Natural killer cell (primary cell): ENCODE results near the gene GRK1. TPM values are rescaled to one million over a fixed set of nuclear protein-coding genes. Genes with fewer than 3 reads are reported as not detected.

Experiments
- ATAC-seq, 3 donors: fragments of 150-1000 bp in 2 of 3; fragments of 200-7000 bp in 1 of 3; cut with Tn5 transposase; 1 replicate in 1 of 3; 2 replicates in 2 of 3; pipeline ENCODE4 v1.10.0; 2021; ENCODE audit warnings: mild to moderate bottlenecking in 2 of 3, moderate library complexity in 2 of 3
- DNase-seq, 2 donors: peaks; one replicate each; pipeline versions ENCODE4 v3.0.0 to v3.0.0-alpha.2; 2013 to 2021; ENCODE audit warnings: mixed read lengths in 1 of 2
- H3K27ac ChIP-seq: one replicate; pipeline ENCODE4 v1.5.1; 2013; ENCODE audit warnings: mild to moderate bottlenecking, low read length
- H3K27me3 ChIP-seq: one replicate; pipeline ENCODE4 v1.6.1; 2013; ENCODE audit warnings: low read length; ENCODE audit not compliant: control insufficient read depth, insufficient read depth
- H3K36me3 ChIP-seq: one replicate; pipeline ENCODE4 v1.6.1; 2013; ENCODE audit warnings: low read length; ENCODE audit not compliant: control insufficient read depth, insufficient read depth
- H3K4me1 ChIP-seq: one replicate; pipeline ENCODE4 v1.6.1; 2013; ENCODE audit warnings: low read length; ENCODE audit not compliant: control insufficient read depth, insufficient read depth
- H3K4me3 ChIP-seq: one replicate; pipeline ENCODE4 v1.5.1; 2013; ENCODE audit warnings: low read length
- H3K9me3 ChIP-seq: one replicate; pipeline ENCODE4 v1.6.1; 2013; ENCODE audit warnings: low read length; ENCODE audit not compliant: control insufficient read depth, insufficient read depth
- H3K27ac Mint-ChIP-seq, 2 donors: one replicate each; pipeline ENCODE4 v1.8.0; 2022; ENCODE audit warnings: mild to moderate bottlenecking in 2 of 2, mixed read lengths in 2 of 2, moderate library complexity in 1 of 2
- H3K27me3 Mint-ChIP-seq, 2 donors: one replicate each; pipeline ENCODE4 v1.8.0; 2022; ENCODE audit warnings: low read depth in 2 of 2, mixed read lengths in 2 of 2
- H3K36me3 Mint-ChIP-seq: one replicate; pipeline ENCODE4 v1.8.0; 2022; ENCODE audit warnings: mixed read lengths
- H3K4me1 Mint-ChIP-seq, 2 donors: one replicate each; pipeline ENCODE4 v1.8.0; 2022; ENCODE audit warnings: mixed read lengths in 2 of 2
- H3K4me3 Mint-ChIP-seq: one replicate; pipeline ENCODE4 v1.8.0; 2022; ENCODE audit warnings: mild to moderate bottlenecking, moderate library complexity, mixed read lengths
- H3K9me3 Mint-ChIP-seq, 2 donors: one replicate each; pipeline ENCODE4 v1.8.0; 2022; ENCODE audit warnings: mixed read lengths in 2 of 2
- WGBS: methylation state at CpG from one replicate; pipeline ENCODE4 v1.1.7; 2013; ENCODE audit warnings: missing lambda C conversion rate; ENCODE audit not compliant: insufficient coverage; 5-methylcytosine and 5-hydroxymethylcytosine counted together
- intact Hi-C: fragments of 100-400 bp; cut with micrococcal nuclease; formaldehyde crosslinking; loops from one replicate; pipeline ENCODE4 v1.14.2; 2022
- total RNA-seq, 4 donors: library from RNA; stranded (reverse); fragments of 120-200 nt in 1 of 4; gene quantifications; one replicate each; pipeline versions ENCODE4 v1.2.3 to v1.2.4, GENCODE V29; 2013 to 2022
- TF ChIP-seq, protein P1 (sequence below): fragments of 200-600 bp; IDR thresholded peaks from one replicate; pipeline ENCODE4 v1.8.0; 2022; ENCODE audit warnings: antibody characterized with exemption

GRK1 gene
- total RNA-seq, 3 donors from 2014 or later (not counting 1 experiment from before 2014, with no cell fraction given) = not detected

DNA sequence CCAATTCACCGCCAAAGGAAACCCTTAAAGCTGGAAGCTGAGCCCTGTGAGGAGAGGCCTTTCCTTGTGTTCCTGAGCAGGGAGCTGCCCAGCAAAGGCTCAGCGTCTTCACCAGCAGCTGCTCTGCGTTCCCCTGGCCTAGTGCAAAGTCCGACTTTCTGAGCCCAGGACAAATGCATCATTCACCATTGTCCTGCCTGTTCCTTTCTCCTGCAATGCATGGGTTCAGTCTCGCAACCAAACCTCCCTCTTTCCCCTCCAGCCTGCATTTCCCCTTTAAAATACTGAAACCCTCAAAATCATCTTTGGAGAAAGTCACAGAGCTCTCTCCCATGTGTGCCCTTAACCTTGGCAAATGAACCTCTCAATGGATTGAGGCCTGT, 79.1 kb downstream of the GRK1 start:
- 89% methylated on average over 5 of the region's 5 CpGs for WGBS
- no peak overlapping the region for H3K4me3 ChIP-seq
- TF ChIP-seq, protein P1, sequence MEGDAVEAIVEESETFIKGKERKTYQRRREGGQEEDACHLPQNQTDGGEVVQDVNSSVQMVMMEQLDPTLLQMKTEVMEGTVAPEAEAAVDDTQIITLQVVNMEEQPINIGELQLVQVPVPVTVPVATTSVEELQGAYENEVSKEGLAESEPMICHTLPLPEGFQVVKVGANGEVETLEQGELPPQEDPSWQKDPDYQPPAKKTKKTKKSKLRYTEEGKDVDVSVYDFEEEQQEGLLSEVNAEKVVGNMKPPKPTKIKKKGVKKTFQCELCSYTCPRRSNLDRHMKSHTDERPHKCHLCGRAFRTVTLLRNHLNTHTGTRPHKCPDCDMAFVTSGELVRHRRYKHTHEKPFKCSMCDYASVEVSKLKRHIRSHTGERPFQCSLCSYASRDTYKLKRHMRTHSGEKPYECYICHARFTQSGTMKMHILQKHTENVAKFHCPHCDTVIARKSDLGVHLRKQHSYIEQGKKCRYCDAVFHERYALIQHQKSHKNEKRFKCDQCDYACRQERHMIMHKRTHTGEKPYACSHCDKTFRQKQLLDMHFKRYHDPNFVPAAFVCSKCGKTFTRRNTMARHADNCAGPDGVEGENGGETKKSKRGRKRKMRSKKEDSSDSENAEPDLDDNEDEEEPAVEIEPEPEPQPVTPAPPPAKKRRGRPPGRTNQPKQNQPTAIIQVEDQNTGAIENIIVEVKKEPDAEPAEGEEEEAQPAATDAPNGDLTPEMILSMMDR = no peak
- H3K9me3 Mint-ChIP-seq = peaks cover 0 to 1% of the 10 kb centered on the region in 2 donors
- H3K36me3 ChIP-seq = no peaks in the 10 kb centered on the region
- no peak for DNase-seq
- H3K36me3 Mint-ChIP-seq = no peaks in the 10 kb centered on the region
- no peak overlapping the region for H3K27ac ChIP-seq
- peaks cover 14 to 18% of the 10 kb centered on the region in 2 donors for H3K27me3 Mint-ChIP-seq
- peaks cover 15% of the 10 kb centered on the region for H3K4me1 ChIP-seq
- H3K9me3 ChIP-seq = no peaks in the 10 kb centered on the region
- peaks cover 13 to 15% of the 10 kb centered on the region in 2 donors for H3K4me1 Mint-ChIP-seq
- H3K27ac Mint-ChIP-seq = no peak overlapping the region
- intact Hi-C loops = no loop called here
- H3K4me3 Mint-ChIP-seq = no peak overlapping the region
- ATAC-seq = no peak
- H3K27me3 ChIP-seq = peaks cover 3% of the 10 kb centered on the region

DNA sequence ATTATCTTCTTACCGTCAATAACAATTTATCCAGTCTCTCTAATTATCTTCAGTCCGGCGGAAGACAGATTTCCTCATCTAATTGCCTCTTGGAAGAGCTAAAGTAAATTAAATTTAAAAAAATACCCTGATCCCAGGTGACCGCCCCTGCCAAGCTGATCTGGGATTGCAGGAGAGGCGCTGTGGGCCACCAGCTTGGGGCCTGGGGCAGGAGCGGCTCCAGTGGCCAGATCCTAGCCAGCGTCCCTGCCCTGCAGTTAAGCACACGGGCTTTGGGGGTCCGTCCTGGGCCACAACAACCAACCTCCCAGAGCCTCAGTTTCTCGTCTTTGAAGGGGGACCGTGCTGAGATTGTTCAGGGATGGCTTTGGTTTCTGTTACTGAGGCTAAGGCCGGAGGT, 79.7 kb downstream of the GRK1 start:
- no peak for ATAC-seq
- Mint-ChIP-seq H3K27me3 (peaks cover 8 to 15% of the 10 kb centered on the region in 2 donors), H3K9me3 (peaks cover 0 to 2% of the 10 kb centered on the region in 2 donors)

DNA sequence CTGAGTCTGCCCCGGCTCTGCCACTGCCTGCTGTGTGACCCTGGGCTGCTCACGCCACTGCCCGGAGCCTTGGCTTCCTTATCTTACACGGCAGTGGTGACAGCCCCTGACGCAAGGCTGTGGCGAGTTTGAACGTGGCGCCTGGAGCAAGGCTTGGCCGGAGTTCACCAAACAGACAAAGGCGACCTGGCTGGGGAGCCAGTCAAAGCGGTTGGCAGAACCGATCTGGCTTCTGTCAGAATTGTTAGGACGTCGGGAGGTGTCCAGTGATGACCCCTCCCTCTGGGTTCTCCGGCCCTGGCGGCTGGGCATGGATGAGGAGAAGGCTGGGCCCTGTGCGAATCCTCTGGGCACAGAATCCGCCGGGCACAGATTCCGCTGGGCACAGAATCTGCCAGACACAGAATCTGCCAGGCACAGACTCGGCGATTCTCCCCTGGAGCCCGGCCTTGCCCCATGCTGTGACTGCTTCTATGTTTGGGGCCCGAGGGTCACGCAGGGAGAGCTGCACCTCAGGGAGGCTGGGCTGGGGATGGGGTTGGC, 80.3 kb downstream of the GRK1 start:
- TF ChIP-seq, protein P1 = no peak
- 88% methylated on average over 25 of the region's 25 CpGs for WGBS
- H3K27ac ChIP-seq = no peak overlapping the region

More for the DNA sequence above, 79.7 kb downstream of the GRK1 start:
- no peaks in the 10 kb centered on the region for H3K36me3 Mint-ChIP-seq
- H3K4me3 Mint-ChIP-seq = no peak overlapping the region
- peaks cover 8 to 9% of the 10 kb centered on the region in 2 donors for H3K4me1 Mint-ChIP-seq
- Histone ChIP-seq H3K27ac (no peak overlapping the region), H3K4me3 (no peak overlapping the region), H3K4me1 (peaks cover 11% of the 10 kb centered on the region), H3K27me3 (peaks cover 3% of the 10 kb centered on the region), H3K9me3 (no peaks in the 10 kb centered on the region), H3K36me3 (no peaks in the 10 kb centered on the region)
- 97% methylated on average over 12 of the region's 12 CpGs for WGBS
- DNase-seq = no peak
- H3K27ac Mint-ChIP-seq = no peak overlapping the region
- intact Hi-C loops = no loop called here
- TF ChIP-seq, protein P1 = no peak

More for the DNA sequence above, 80.3 kb downstream of the GRK1 start:
- Mint-ChIP-seq H3K4me1 (peaks cover 3 to 4% of the 10 kb centered on the region in 2 donors), H3K9me3 (peaks cover 0 to 2% of the 10 kb centered on the region in 2 donors), H3K4me3 (no peak overlapping the region), H3K27me3 (peaks cover 8 to 10% of the 10 kb centered on the region in 2 donors), H3K36me3 (no peaks in the 10 kb centered on the region), H3K27ac (no peak overlapping the region)
- H3K4me3 ChIP-seq = no peak overlapping the region
- no peaks in the 10 kb centered on the region for H3K9me3 ChIP-seq
- peaks cover under 1% of the 10 kb centered on the region for H3K27me3 ChIP-seq
- peaks cover 4% of the 10 kb centered on the region for H3K4me1 ChIP-seq
- ATAC-seq (no peak), DNase-seq (no peak)
- H3K36me3 ChIP-seq = no peaks in the 10 kb centered on the region
- intact Hi-C loops = no loop called here
